Stomach (tissue), 4 donors: ENCODE data around the gene STX2.

Experiments used
- EP300 ChIP-seq: sonication (generic); formaldehyde crosslinking; IDR thresholded peaks from one replicate; pipeline ENCODE4 v1.6.1; 2017; ENCODE audit warnings: antibody characterized with exemption
- POLR2A ChIP-seq, 4 donors: fragments of 450-650 bp; IDR thresholded peaks; one replicate each; pipeline ENCODE4 v1.6.1; 2016; ENCODE audit warnings: antibody characterized with exemption in 4 of 4, control low read depth in 2 of 4, mild to moderate bottlenecking in 1 of 4, moderate library complexity in 1 of 4
- POLR2AphosphoS5 ChIP-seq, 3 donors: sonication (generic); formaldehyde crosslinking; IDR thresholded peaks; one replicate each; pipeline ENCODE4 v1.6.1; 2016; ENCODE audit warnings: antibody characterized with exemption in 3 of 3
- TF ChIP-seq, protein P1 (sequence below), 7 experiments: fragments of 450-650 bp in 4 of 7; fragments of 200-600 bp in 3 of 7; sonication (generic) in 3 of 7; IDR thresholded peaks; one replicate each; pipeline ENCODE4 v1.5.1; 2016 to 2019; ENCODE audit warnings: antibody characterized with exemption in 7 of 7, control low read depth in 2 of 7, mild to moderate bottlenecking in 1 of 7

- TF ChIP-seq, protein P1, sequence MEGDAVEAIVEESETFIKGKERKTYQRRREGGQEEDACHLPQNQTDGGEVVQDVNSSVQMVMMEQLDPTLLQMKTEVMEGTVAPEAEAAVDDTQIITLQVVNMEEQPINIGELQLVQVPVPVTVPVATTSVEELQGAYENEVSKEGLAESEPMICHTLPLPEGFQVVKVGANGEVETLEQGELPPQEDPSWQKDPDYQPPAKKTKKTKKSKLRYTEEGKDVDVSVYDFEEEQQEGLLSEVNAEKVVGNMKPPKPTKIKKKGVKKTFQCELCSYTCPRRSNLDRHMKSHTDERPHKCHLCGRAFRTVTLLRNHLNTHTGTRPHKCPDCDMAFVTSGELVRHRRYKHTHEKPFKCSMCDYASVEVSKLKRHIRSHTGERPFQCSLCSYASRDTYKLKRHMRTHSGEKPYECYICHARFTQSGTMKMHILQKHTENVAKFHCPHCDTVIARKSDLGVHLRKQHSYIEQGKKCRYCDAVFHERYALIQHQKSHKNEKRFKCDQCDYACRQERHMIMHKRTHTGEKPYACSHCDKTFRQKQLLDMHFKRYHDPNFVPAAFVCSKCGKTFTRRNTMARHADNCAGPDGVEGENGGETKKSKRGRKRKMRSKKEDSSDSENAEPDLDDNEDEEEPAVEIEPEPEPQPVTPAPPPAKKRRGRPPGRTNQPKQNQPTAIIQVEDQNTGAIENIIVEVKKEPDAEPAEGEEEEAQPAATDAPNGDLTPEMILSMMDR (IDR thresholded peaks at IDR 0.05): no peak
- TF ChIP-seq POLR2A (IDR thresholded peaks at IDR 0.05) (no peak), EP300 (no peak), POLR2AphosphoS5 (IDR thresholded peaks at IDR 0.05) (no peak)
Observed at GRCh38 chr12:130743606-130744005, 95.4 kb downstream of the STX2 start.
